SK-N-SH (cell line): Measurements from ENCODE around the gene DNAJB4. TPM values are rescaled to one million over a fixed set of nuclear protein-coding genes. Genes with fewer than 3 reads are reported as not detected.

Experiments
- CTCF ChIA-PET: fragments of 300-600, 350-600 bp; formaldehyde crosslinking; extraction: SDS; loops from one replicate; lab custom pipeline; 2021; lab: Yijun Ruan, JAX
- POLR2A ChIA-PET: fragments of 350-600 bp; sonication (Branson Sonifier 250); formaldehyde crosslinking; extraction: SDS; loops from one replicate; lab custom pipeline; 2020; ENCODE audit warnings: antibody characterized with exemption, inconsistent platforms; lab: Yijun Ruan, JAX
- DNase-seq: peaks from one replicate; pipeline ENCODE4 v3.0.0; 2012
- H2AFZ ChIP-seq: fragments of 200-600 bp; sonication (generic); 2 replicates; pipeline ENCODE4 v1.8.1; 2016; ENCODE audit warnings: antibody characterized with exemption, mild to moderate bottlenecking, low read depth
- H3F3A ChIP-seq: fragments of 200-600 bp; sonication (generic); replicated peaks from 2 replicates; pipeline ENCODE3; 2016; ENCODE audit warnings: antibody characterized with exemption, mild to moderate bottlenecking; ENCODE audit not compliant: insufficient read depth
- H3K27ac ChIP-seq, 2 experiments: fragments of 200-500 bp in 1 of 2; fragments of 200-600 bp in 1 of 2; sonication (Bioruptor generic) in 1 of 2; sonication (generic), shearing (Covaris generic) in 1 of 2; 2 replicates each; pipeline versions ENCODE4 v1.5.1 to v1.6.1; 2014 to 2016; ENCODE audit warnings: low read depth in 2 of 2, inconsistent platforms in 1 of 2, low read length in 1 of 2, mild to moderate bottlenecking in 1 of 2, mixed read lengths in 1 of 2
- H3K27me3 ChIP-seq: fragments of 200-600 bp; sonication (generic), shearing (Covaris generic); 2 replicates; pipeline ENCODE4 v1.6.1; 2016; ENCODE audit warnings: mixed run types; ENCODE audit not compliant: insufficient read depth
- H3K36me3 ChIP-seq, 2 experiments: fragments of 200-500 bp in 1 of 2; fragments of 200-600 bp in 1 of 2; sonication (Bioruptor generic) in 1 of 2; sonication (generic) in 1 of 2; replicated peaks in 1 of 2; 2 replicates each; pipeline versions ENCODE3 to v1.5.1; 2014 to 2016; ENCODE audit warnings: low read length in 1 of 2, mild to moderate bottlenecking in 1 of 2; ENCODE audit not compliant: insufficient read depth in 2 of 2, control insufficient read depth in 1 of 2
- H3K4me1 ChIP-seq, 2 experiments: fragments of 200-500 bp in 1 of 2; fragments of 200-600 bp in 1 of 2; sonication (Bioruptor generic) in 1 of 2; sonication (generic), shearing (Covaris generic) in 1 of 2; 2 replicates each; pipeline versions ENCODE4 v1.5.1 to v1.6.1; 2014 to 2016; ENCODE audit warnings: low read depth in 1 of 2, low read length in 1 of 2, mixed run types in 1 of 2; ENCODE audit not compliant: insufficient read depth in 2 of 2, control insufficient read depth in 1 of 2
- H3K4me2 ChIP-seq: fragments of 200-600 bp; sonication (generic), shearing (Covaris generic); 2 replicates; pipeline ENCODE4 v1.6.1; 2017; ENCODE audit warnings: mixed run types
- H3K4me3 ChIP-seq, 2 experiments: fragments of 200-500 bp in 1 of 2; fragments of 200-600 bp in 1 of 2; sonication (Bioruptor generic) in 1 of 2; sonication (generic), shearing (Covaris generic) in 1 of 2; 2 replicates each; pipeline versions ENCODE4 v1.5.1 to v1.8.1; 2014 to 2016; ENCODE audit warnings: low read depth in 2 of 2, inconsistent platforms in 1 of 2, low read length in 1 of 2, mild to moderate bottlenecking in 1 of 2, mixed read lengths in 1 of 2, moderate library complexity in 1 of 2
- H3K79me2 ChIP-seq: fragments of 200-600 bp; sonication (generic); 2 replicates; pipeline ENCODE4 v1.8.1; 2017; ENCODE audit warnings: mild to moderate bottlenecking; ENCODE audit not compliant: insufficient read depth
- H3K9ac ChIP-seq: fragments of 200-600 bp; sonication (generic); 2 replicates; pipeline ENCODE4 v1.6.1; 2017; ENCODE audit warnings: mixed run types
- H3K9me2 ChIP-seq: fragments of 200-600 bp; sonication (generic); 2 replicates; pipeline ENCODE4 v1.6.1; 2017; ENCODE audit warnings: mixed run types
- H3K9me3 ChIP-seq: fragments of 200-600 bp; sonication (generic); 2 replicates; pipeline ENCODE4 v1.6.1; 2017; ENCODE audit warnings: mixed run types, mild to moderate bottlenecking, moderate library complexity
- H4K20me1 ChIP-seq: fragments of 200-600 bp; sonication (generic); 2 replicates; pipeline ENCODE4 v1.6.1; 2017; ENCODE audit warnings: mild to moderate bottlenecking, mixed run types; ENCODE audit not compliant: insufficient read depth
- EZH2phosphoT487 ChIP-seq: fragments of 200-600 bp; sonication (generic); IDR thresholded peaks from 2 replicates; pipeline ENCODE4 v1.6.1; 2017; ENCODE audit warnings: low read depth, mixed run types, mild to moderate bottlenecking, antibody characterized with exemption, moderate library complexity, borderline replicate concordance
- REST ChIP-seq: IDR thresholded peaks from 2 replicates; pipeline ENCODE4 v1.6.1; 2012; ENCODE audit warnings: mild to moderate bottlenecking, low read depth, low read length, moderate library complexity
- TCF12 ChIP-seq: IDR thresholded peaks from 2 replicates; pipeline ENCODE4 v1.4.0; 2012
- TEAD4 ChIP-seq: IDR thresholded peaks from 2 replicates; pipeline ENCODE4 v1.4.0; 2012; ENCODE audit warnings: mild to moderate bottlenecking, borderline replicate concordance; ENCODE audit not compliant: insufficient read depth
- WGBS: methylation state at CpG from one replicate; pipeline ENCODE4 v1.1.6; 2017; ENCODE audit warnings: low lambda C conversion rate; 5-methylcytosine and 5-hydroxymethylcytosine counted together
- polyA plus RNA-seq, 3 experiments: library from polyadenylated mRNA; depleted of rRNA; stranded (reverse); fragments of >200 nt; gene quantifications; 2 replicates each; pipeline ENCODE4 v1.2.3, GENCODE V29; 2012
- TF ChIP-seq, protein P1 (sequence below): fragments of 150-350 bp; IDR thresholded peaks from 2 replicates; pipeline ENCODE4 v1.6.1; 2017; ENCODE audit warnings: antibody characterized with exemption, low read length, low read depth, borderline replicate concordance

The DNAJB4 gene
- polyA plus RNA-seq, 1 of the 3 experiments (the other 2 are of a cell fraction): 13.5 TPM

DNA sequence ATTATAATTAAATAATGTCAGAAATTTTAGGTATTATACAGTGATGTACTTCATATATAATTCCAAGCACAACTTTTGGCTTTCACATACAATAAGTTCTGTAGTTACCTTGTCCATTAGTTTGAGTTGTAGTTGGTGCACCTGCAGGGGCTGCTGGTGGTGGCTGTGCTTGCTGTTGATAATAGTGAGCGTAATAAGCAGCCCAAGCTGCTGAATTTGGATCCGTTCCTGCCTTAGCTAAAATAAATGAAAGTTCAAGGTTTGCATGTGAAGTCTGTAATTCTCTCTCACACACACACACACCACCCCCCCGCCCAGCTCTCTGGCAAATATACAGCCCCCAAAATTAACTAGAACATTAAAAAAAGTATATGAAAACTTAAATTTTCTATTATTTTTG lies 48.3 kb upstream of the DNAJB4 start:
- Histone ChIP-seq H4K20me1 (peaks cover 7% of the 10 kb centered on the region), H3K79me2 (peaks cover 70% of the 10 kb centered on the region), H3K4me2 (no peak overlapping the region), H3K9me2 (no peaks in the 10 kb centered on the region), H3K9ac (no peak overlapping the region), H2AFZ (no peak overlapping the region), H3K9me3 (no peaks in the 10 kb centered on the region), H3K36me3 (peaks cover 94 to 98% of the 10 kb centered on the region in 2 experiments), H3K27ac (no peak overlapping the region), H3K4me1 (peaks cover 0 to 6% of the 10 kb centered on the region in 2 experiments; a peak in 2 of 4 replicates), H3K27me3 (no peaks in the 10 kb centered on the region), H3F3A (peaks cover 41% of the 10 kb centered on the region), H3K4me3 (no peak overlapping the region)
- 98% methylated on average over 3 of the region's 3 CpGs for WGBS
- TF ChIP-seq, protein P1, sequence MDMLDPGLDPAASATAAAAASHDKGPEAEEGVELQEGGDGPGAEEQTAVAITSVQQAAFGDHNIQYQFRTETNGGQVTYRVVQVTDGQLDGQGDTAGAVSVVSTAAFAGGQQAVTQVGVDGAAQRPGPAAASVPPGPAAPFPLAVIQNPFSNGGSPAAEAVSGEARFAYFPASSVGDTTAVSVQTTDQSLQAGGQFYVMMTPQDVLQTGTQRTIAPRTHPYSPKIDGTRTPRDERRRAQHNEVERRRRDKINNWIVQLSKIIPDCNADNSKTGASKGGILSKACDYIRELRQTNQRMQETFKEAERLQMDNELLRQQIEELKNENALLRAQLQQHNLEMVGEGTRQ: no peak
- no peak for TF ChIP-seq TCF12
- CTCF ChIA-PET: interaction anchor here (1.0 to 1.2 kb wide), 2 partner anchors 11 to 19 kb away, joined by 3 to 5 read pairs; no protein-coding TSS in a partner anchor
- DNase-seq: no peak
- POLR2A ChIA-PET: no interaction called here

- CTCF ChIA-PET: no interaction called here
- peaks cover 74% of the 10 kb centered on the region for H3K79me2 ChIP-seq
- TF ChIP-seq TEAD4: no peak
- TF ChIP-seq EZH2phosphoT487: no peak
- no peak for TF ChIP-seq REST
- TF ChIP-seq, all 33 proteins: peak for 0
- H3K36me3 ChIP-seq: peaks cover 96 to 99% of the 10 kb centered on the region in 2 experiments
- no peaks in the 10 kb centered on the region for H3K27me3 ChIP-seq
- no peak overlapping the region for H3K4me2 ChIP-seq
- peaks cover 52% of the 10 kb centered on the region for H3F3A ChIP-seq
- H3K9me2 ChIP-seq: no peaks in the 10 kb centered on the region
- DNase-seq: no peak
- peak overlapping the region in 1 of 2 experiments; percentile 16; a peak in 2 of 4 replicates for H3K27ac ChIP-seq
- H2AFZ ChIP-seq: no peak overlapping the region
- no peak overlapping the region for H3K4me3 ChIP-seq
- no peaks in the 10 kb centered on the region for H3K9me3 ChIP-seq
- peaks cover 12% of the 10 kb centered on the region for H4K20me1 ChIP-seq
- no peak overlapping the region for H3K9ac ChIP-seq
- POLR2A ChIA-PET: no interaction called here
- peaks cover 0 to 6% of the 10 kb centered on the region in 2 experiments; a peak in 2 of 4 replicates for H3K4me1 ChIP-seq
Observed at GRCh38 chr1:77958391-77958790, 46.3 kb upstream of the DNAJB4 start.
